Activated naive CD8-positive, alpha-beta T cell treated with anti-CD3 and anti-CD28 coated beads, Interleukin-2, amount 50 U/mL, for 16 hours (primary cell): ENCODE data around the gene KRTAP9-4.
"Not testable (repeated sequence)": the region's sequence is repeated elsewhere in the genome, so short reads cannot be mapped to it uniquely, and the experiment has no call there.

Experiments
- DNase-seq: peaks from one replicate; pipeline ENCODE4 v3.0.0-alpha.2; 2020; ENCODE audit warnings: low read depth, low spot score

Gene KRTAP9-4

GRCh38 chr17:41249637-41250240 lies at the start of gene KRTAP9-4:
Gene KRTAP9-4 (plus strand): TSS chr17:41249687. CDS start chr17:41249721, 34 bp downstream.
- DNase-seq: not testable (repeated sequence)

- no peak for DNase-seq
Observed at GRCh38 chr17:41211845-41212466, 37.5 kb upstream of the KRTAP9-4 start.

- DNase-seq: no peak
Observed at GRCh38 chr17:41212524-41213169, 36.8 kb upstream of the KRTAP9-4 start.

GRCh38 chr17:41215681-41216080 lies 33.8 kb upstream of the KRTAP9-4 start:
- DNase-seq: no peak

- DNase-seq: no peak
Observed at GRCh38 chr17:41223821-41224220, 25.7 kb upstream of the KRTAP9-4 start.

- DNase-seq: no peak
Observed at GRCh38 chr17:41226051-41226450, 23.4 kb upstream of the KRTAP9-4 start.

GRCh38 chr17:41226598-41227095 lies 22.8 kb upstream of the KRTAP9-4 start, which contains the start of gene KRTAP9-2:
Gene KRTAP9-2 (plus strand): TSS chr17:41226648. CDS start chr17:41226655, 7 bp downstream.
- not testable (repeated sequence) for DNase-seq

- DNase-seq: no peak
Observed at GRCh38 chr17:41230094-41230493, 19.4 kb upstream of the KRTAP9-4 start.

GRCh38 chr17:41231731-41232130 lies 17.8 kb upstream of the KRTAP9-4 start:
- no peak for DNase-seq

GRCh38 chr17:41232399-41233105 lies 16.9 kb upstream of the KRTAP9-4 start, which contains the start of gene KRTAP9-3:
Gene KRTAP9-3 (plus strand): TSS chr17:41232449. CDS start chr17:41232502, 53 bp downstream.
- not testable (repeated sequence) for DNase-seq

GRCh38 chr17:41237116-41237515 lies 12.4 kb upstream of the KRTAP9-4 start:
- not testable (repeated sequence) for DNase-seq

GRCh38 chr17:41237949-41238437 lies 11.5 kb upstream of the KRTAP9-4 start, which contains the start of gene KRTAP9-8:
Gene KRTAP9-8 (plus strand): TSS chr17:41237999. CDS start chr17:41238052, 53 bp downstream.
- DNase-seq: not testable (repeated sequence)

GRCh38 chr17:41246995-41247787 lies 2.3 kb upstream of the KRTAP9-4 start:
- DNase-seq: not testable (repeated sequence)

- DNase-seq: no peak
Observed at GRCh38 chr17:41251261-41251660, 1.8 kb downstream of the KRTAP9-4 start.

- no peak for DNase-seq
Observed at GRCh38 chr17:41254861-41255260, 5.4 kb downstream of the KRTAP9-4 start.

GRCh38 chr17:41255381-41256290 lies 6.1 kb downstream of the KRTAP9-4 start, which contains the start of gene KRTAP9-9:
Gene KRTAP9-9 (plus strand): TSS chr17:41255384.
- DNase-seq: not testable (repeated sequence)

- DNase-seq: no peak
Observed at GRCh38 chr17:41256291-41256685, 6.8 kb downstream of the KRTAP9-4 start.

- no peak for DNase-seq
Observed at GRCh38 chr17:41258406-41258805, 8.9 kb downstream of the KRTAP9-4 start.

- DNase-seq: no peak
Observed at GRCh38 chr17:41263212-41263611, 13.7 kb downstream of the KRTAP9-4 start.
